ENCODE measurements around the gene CACNA1I. TPM values are rescaled to one million over a fixed set of nuclear protein-coding genes. Genes with fewer than 3 reads are reported as not detected.

The CACNA1I gene
- total RNA-seq, 2 donors from 2014 or later, result 0.33 to 0.52 TPM

DNA sequence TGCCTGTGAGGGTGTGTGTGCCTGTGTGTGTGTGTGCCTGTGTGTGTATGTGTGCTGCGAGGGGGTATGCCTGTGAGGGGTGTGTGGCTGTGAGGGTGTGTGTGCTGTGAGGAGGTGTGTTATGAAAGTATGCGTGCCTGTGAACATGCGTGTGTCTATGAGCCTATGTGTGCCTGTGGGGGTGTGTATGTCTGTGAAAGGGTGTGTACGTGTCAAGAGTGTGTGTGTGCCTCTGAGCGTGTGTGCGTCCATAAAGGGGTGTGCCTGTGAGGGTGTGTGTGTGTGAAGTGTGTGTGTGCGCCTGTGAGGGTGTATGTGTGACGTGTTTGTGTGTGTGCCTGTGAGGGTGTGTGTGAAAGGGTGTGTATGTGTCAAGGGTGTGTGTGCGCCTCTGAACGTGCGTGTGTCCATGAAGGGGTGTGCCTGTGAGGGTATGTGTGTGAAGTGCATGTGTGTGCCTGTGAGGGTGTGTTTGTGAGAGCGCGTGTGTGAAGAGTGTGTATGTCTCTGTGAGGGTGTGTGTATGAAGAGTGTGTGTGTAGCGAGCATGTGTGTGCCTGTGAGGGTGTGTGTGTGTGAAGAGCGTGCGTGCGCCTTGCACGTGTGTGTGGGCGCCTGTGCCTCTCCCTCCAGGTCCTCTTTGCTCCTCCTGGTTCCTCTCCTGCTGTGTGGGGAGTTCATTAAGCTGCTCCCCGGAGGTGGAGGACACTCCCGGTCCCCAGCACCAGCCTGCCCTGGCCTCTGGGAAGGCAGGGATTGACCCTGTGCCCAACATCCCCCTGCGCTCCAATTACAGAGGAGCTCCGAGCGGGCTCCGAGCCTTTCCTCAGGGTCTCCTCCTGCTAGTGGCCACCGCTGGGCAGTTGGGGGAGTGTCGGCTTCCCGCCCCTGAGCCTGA, 53.3 kb downstream of the CACNA1I start:
- WGBS, 2 donors, result 48 to 71% methylated on average over 19 to 28 of the region's 28 CpGs
- DNase-seq (no peak), ATAC-seq (no peak)
- H3K27ac ChIP-seq, result no peak overlapping the region
- H3K9me3 ChIP-seq, result no peaks in the 10 kb centered on the region
- H3K36me3 ChIP-seq (replicated peaks in 1 of 2; ENCODE audit: insufficient read depth in 1 of 2, low read depth in 2 of 2), result no peaks in the 10 kb centered on the region
- intact Hi-C loops (cut with DNase I), result no loop called here
- peaks cover 0 to 5% of the 10 kb centered on the region in 2 donors for H3K27me3 ChIP-seq
- H3K4me1 ChIP-seq, result no peaks in the 10 kb centered on the region
- TF ChIP-seq POLR2A (IDR thresholded peaks at IDR 0.05), result no peak
- TF ChIP-seq, protein P1, sequence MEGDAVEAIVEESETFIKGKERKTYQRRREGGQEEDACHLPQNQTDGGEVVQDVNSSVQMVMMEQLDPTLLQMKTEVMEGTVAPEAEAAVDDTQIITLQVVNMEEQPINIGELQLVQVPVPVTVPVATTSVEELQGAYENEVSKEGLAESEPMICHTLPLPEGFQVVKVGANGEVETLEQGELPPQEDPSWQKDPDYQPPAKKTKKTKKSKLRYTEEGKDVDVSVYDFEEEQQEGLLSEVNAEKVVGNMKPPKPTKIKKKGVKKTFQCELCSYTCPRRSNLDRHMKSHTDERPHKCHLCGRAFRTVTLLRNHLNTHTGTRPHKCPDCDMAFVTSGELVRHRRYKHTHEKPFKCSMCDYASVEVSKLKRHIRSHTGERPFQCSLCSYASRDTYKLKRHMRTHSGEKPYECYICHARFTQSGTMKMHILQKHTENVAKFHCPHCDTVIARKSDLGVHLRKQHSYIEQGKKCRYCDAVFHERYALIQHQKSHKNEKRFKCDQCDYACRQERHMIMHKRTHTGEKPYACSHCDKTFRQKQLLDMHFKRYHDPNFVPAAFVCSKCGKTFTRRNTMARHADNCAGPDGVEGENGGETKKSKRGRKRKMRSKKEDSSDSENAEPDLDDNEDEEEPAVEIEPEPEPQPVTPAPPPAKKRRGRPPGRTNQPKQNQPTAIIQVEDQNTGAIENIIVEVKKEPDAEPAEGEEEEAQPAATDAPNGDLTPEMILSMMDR (IDR thresholded peaks at IDR 0.05), result no peak
- no peak overlapping the region for H3K4me3 ChIP-seq

DNA sequence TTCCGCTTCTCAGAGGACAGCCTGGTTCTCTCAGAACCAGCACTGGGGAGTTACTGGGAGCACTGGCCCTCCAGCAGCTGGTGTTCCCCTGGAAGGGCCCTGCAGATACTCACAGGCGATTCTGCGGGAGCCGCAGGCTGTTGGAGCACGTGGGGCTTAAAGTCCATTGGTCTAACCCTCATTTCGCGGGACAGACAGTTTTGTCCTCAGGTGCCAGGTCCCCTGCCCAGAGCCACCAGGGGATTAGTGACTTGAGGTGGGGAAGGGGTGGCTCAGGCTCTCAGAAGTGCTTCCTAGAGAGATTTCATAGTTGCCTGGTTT, 53.9 kb downstream of the CACNA1I start:
- no peak for TF ChIP-seq POLR2A (IDR thresholded peaks at IDR 0.05)
- TF ChIP-seq, protein P1 (IDR thresholded peaks at IDR 0.05), result no peak
- intact Hi-C loops (cut with DNase I), result no loop called here
- Histone ChIP-seq H3K9me3 (no peaks in the 10 kb centered on the region), H3K36me3 (replicated peaks in 1 of 2; ENCODE audit: insufficient read depth in 1 of 2, low read depth in 2 of 2) (no peaks in the 10 kb centered on the region), H3K4me1 (no peaks in the 10 kb centered on the region), H3K27me3 (peaks cover 0 to 5% of the 10 kb centered on the region in 2 donors), H3K4me3 (no peak overlapping the region), H3K27ac (no peak overlapping the region)
- no peak for DNase-seq
- ATAC-seq, result no peak
- WGBS, 2 donors, result 0 to 7% methylated on average over 2 to 7 of the region's 7 CpGs

DNA sequence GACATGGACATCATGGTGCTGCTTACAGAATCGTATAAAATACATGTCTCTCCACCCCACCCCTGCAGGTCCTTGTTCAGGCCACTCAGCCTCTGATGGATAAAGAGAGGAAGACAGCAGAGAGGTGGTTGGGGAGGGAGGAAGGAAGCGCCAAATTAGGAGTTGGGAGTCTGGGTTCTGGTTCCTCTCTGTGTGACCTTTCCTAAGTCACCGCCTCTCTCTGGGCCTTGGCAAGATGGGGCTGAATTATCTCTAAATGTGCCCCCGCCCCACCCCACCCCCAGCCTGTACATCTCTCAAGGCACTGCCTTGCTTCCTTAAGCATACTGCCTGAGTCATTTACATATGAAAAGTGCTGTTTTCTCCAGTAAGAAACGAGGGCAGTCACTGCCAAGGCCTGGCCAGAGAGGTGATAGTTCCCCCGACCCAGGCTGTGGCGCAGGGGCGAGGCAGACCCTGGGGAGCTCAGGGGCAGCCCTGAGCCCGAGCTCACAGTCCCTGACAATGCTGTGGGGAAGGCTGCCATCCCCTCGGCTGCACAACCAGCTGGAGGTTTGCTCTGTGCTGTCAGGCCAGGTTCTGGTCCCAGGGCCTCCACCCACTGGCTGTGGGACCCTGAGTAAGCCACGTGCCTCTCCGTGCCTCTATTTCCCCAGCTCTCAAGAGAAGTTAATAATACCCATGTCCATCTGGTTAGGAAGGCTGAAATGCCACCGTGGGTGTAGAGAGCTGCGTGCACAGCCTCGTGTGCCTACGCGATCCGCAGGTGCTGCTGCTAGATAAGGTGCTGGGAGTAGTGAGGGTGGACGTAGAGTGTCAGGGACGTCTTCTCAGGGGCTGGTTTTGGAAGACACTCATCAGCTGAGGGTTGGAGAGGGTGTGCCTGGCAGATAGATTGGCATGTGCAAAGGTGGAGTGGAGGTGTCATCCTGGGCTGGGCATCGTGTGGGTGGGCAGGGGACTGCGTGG, 55.3 kb downstream of the CACNA1I start:
- no peaks in the 10 kb centered on the region for H3K9me3 ChIP-seq
- no peak overlapping the region for H3K27ac ChIP-seq
- ATAC-seq, result no peak
- WGBS, 2 donors, result 47 to 48% methylated on average over 17 to 22 of the region's 22 CpGs
- H3K27me3 ChIP-seq, result peaks cover 0 to 5% of the 10 kb centered on the region in 2 donors
- no peaks in the 10 kb centered on the region for H3K4me1 ChIP-seq
- no peak overlapping the region for H3K4me3 ChIP-seq
- no peak for TF ChIP-seq POLR2A (IDR thresholded peaks at IDR 0.05)
- TF ChIP-seq, protein P1 (IDR thresholded peaks at IDR 0.05), result no peak
- H3K36me3 ChIP-seq (replicated peaks in 1 of 2; ENCODE audit: insufficient read depth in 1 of 2, low read depth in 2 of 2), result no peaks in the 10 kb centered on the region
- intact Hi-C loops (cut with DNase I), result no loop called here
- DNase-seq, result no peak

DNA sequence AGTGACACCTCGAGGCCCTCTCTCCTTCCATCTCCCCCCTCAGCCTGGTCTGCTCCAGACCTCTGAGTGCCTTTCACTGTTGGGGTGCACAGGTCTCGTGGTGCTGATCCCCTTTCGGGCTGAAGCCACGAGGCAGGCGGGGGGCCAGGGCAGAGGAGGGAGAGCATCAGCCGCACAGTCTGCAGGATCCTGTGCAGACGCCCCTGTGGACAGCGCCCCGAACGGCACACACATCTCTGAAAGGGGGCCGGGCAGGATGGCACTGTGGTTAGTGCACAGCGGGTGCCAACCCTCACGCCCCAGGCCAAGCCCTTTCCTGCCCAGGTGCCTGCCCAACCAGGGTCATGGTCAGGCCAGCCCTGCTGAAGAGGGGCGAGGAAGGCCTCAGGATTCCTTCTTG, 56.7 kb downstream of the CACNA1I start:
- TF ChIP-seq POLR2A (IDR thresholded peaks at IDR 0.05), result no peak
- no peak overlapping the region for H3K4me3 ChIP-seq

More for the DNA sequence above, 56.7 kb downstream of the CACNA1I start:
- no peak for DNase-seq
- intact Hi-C loops (cut with DNase I), result no loop called here
- no peak overlapping the region for H3K27ac ChIP-seq
- ATAC-seq, result no peak
- no peaks in the 10 kb centered on the region for H3K36me3 ChIP-seq (replicated peaks in 1 of 2; ENCODE audit: insufficient read depth in 1 of 2, low read depth in 2 of 2)
- no peaks in the 10 kb centered on the region for H3K9me3 ChIP-seq
- 58 to 76% methylated on average over 11 to 14 of the region's 14 CpGs for WGBS, 2 donors
- peaks cover 0 to 2% of the 10 kb centered on the region in 2 donors for H3K27me3 ChIP-seq
- H3K4me1 ChIP-seq, result no peaks in the 10 kb centered on the region

Measured in body of pancreas (tissue), 4 donors.